HUES64 (cell line): ENCODE data around the gene STARD3.
"Not testable (repeated sequence)": the region's sequence is repeated elsewhere in the genome, so short reads cannot be mapped to it uniquely, and the experiment has no call there.

Experiments used
- H3K27ac ChIP-seq: 2 replicates; pipeline ENCODE4 v1.7.0; 2013; ENCODE audit warnings: low read depth, low read length, inconsistent platforms
- H3K27me3 ChIP-seq: 2 replicates; pipeline ENCODE4 v1.6.1; 2013; ENCODE audit warnings: mild to moderate bottlenecking, low read length; ENCODE audit not compliant: insufficient read depth
- H3K36me3 ChIP-seq: 2 replicates; pipeline ENCODE4 v1.6.1; 2013; ENCODE audit warnings: mild to moderate bottlenecking, low read length; ENCODE audit not compliant: insufficient read depth
- H3K4me1 ChIP-seq: 2 replicates; pipeline ENCODE4 v1.6.1; 2013; ENCODE audit warnings: mild to moderate bottlenecking, low read length, moderate library complexity; ENCODE audit not compliant: insufficient read depth
- H3K4me3 ChIP-seq: 2 replicates; pipeline ENCODE4 v1.5.1; 2013; ENCODE audit warnings: mild to moderate bottlenecking, low read length, moderate library complexity
- H3K9ac ChIP-seq: 2 replicates; pipeline ENCODE4 v1.6.1; 2013; ENCODE audit warnings: mild to moderate bottlenecking, low read depth, low read length
- H3K9me3 ChIP-seq: 2 replicates; pipeline ENCODE4 v1.6.1; 2013; ENCODE audit warnings: low read depth, low read length; ENCODE audit not compliant: insufficient read depth
- WGBS: fragments of 150-250, 120-280 bp; methylation state at CpG from one replicate; pipeline ENCODE4 v1.1.7; 2013; ENCODE audit warnings: missing lambda C conversion rate; 5-methylcytosine and 5-hydroxymethylcytosine counted together

STARD3 gene

GRCh38 chr17:39706383-39706782, 69.4 kb downstream of the STARD3 start:
- WGBS, result 95% methylated on average over 8 of the region's 8 CpGs
- no peak overlapping the region for H3K4me3 ChIP-seq
- peak overlapping the region; percentile 79; the same call in 1 of the 2 replicates for H3K27ac ChIP-seq
- peaks cover 34% of the 10 kb centered on the region for H3K4me1 ChIP-seq
- no peaks in the 10 kb centered on the region for H3K27me3 ChIP-seq
- H3K9me3 ChIP-seq, result no peaks in the 10 kb centered on the region
- H3K36me3 ChIP-seq, result peaks cover 59% of the 10 kb centered on the region
- no peak overlapping the region for H3K9ac ChIP-seq

GRCh38 chr17:39706921-39707337, 70.0 kb downstream of the STARD3 start:
- no peaks in the 10 kb centered on the region for H3K27me3 ChIP-seq
- H3K27ac ChIP-seq, result no peak overlapping the region
- no peak overlapping the region for H3K9ac ChIP-seq
- no peak overlapping the region for H3K4me3 ChIP-seq
- H3K4me1 ChIP-seq, result peaks cover 34% of the 10 kb centered on the region
- peaks cover 64% of the 10 kb centered on the region for H3K36me3 ChIP-seq
- WGBS, result 96% methylated on average over 7 of the region's 7 CpGs
- no peaks in the 10 kb centered on the region for H3K9me3 ChIP-seq

- no peaks in the 10 kb centered on the region for H3K9me3 ChIP-seq
- no peak overlapping the region for H3K9ac ChIP-seq
- H3K27ac ChIP-seq, result no peak overlapping the region
- no peaks in the 10 kb centered on the region for H3K27me3 ChIP-seq
- H3K4me3 ChIP-seq, result no peak overlapping the region
- H3K4me1 ChIP-seq, result peaks cover 15% of the 10 kb centered on the region
- H3K36me3 ChIP-seq, result peaks cover 83% of the 10 kb centered on the region
- WGBS, result 93% methylated on average over 14 of the region's 14 CpGs
Measured at GRCh38 chr17:39709319-39709997, 72.5 kb downstream of the STARD3 start.

GRCh38 chr17:39709998-39710964, 73.3 kb downstream of the STARD3 start:
- 96% methylated on average over 20 of the region's 20 CpGs for WGBS
- Histone ChIP-seq H3K9ac (no peak overlapping the region), H3K27ac (no peak overlapping the region), H3K9me3 (no peaks in the 10 kb centered on the region), H3K4me1 (peaks cover 8% of the 10 kb centered on the region), H3K4me3 (no peak overlapping the region), H3K36me3 (peaks cover 90% of the 10 kb centered on the region), H3K27me3 (no peaks in the 10 kb centered on the region)

- 94% methylated on average over 11 of the region's 11 CpGs for WGBS
- H3K4me1 ChIP-seq, H3K9ac ChIP-seq, H3K27ac ChIP-seq, H3K27me3 ChIP-seq, H3K9me3 ChIP-seq, H3K4me3 ChIP-seq: not testable (repeated sequence)
- H3K36me3 ChIP-seq, result peaks cover 95% of the 10 kb centered on the region
Measured at GRCh38 chr17:39711071-39711470, 74.1 kb downstream of the STARD3 start.

- H3K9me3 ChIP-seq, result no peaks in the 10 kb centered on the region
- H3K36me3 ChIP-seq, result peaks cover 95% of the 10 kb centered on the region
- no peaks in the 10 kb centered on the region for H3K4me1 ChIP-seq
- H3K9ac ChIP-seq, result no peak overlapping the region
- H3K27me3 ChIP-seq, result no peaks in the 10 kb centered on the region
- no peak overlapping the region for H3K27ac ChIP-seq
- no peak overlapping the region for H3K4me3 ChIP-seq
- 94% methylated on average over 10 of the region's 10 CpGs for WGBS
Measured at GRCh38 chr17:39711851-39712250, 74.9 kb downstream of the STARD3 start.
